PFSK-1 (cell line): ENCODE measurements around the gene MGAT5.

Experiments used
- FOXP2 ChIP-seq: optimal IDR thresholded peaks from 2 replicates; pipeline ENCODE3; 2011; ENCODE audit warnings: borderline replicate concordance, control low read depth, inconsistent platforms; ENCODE audit not compliant: insufficient read depth; ENCODE audit errors: extremely low read length, extremely low read depth
- POLR2AphosphoS5 ChIP-seq: IDR thresholded peaks from 2 replicates; pipeline ENCODE4 v1.6.1; 2012; ENCODE audit warnings: low read depth, mild to moderate bottlenecking, control low read depth, low read length, moderate library complexity
- REST ChIP-seq, 2 experiments: IDR thresholded peaks; 2 replicates each; pipeline versions ENCODE4 v1.6.1 to v1.8.0; 2011 to 2012; ENCODE audit warnings: low read depth in 2 of 2, low read length in 2 of 2, control low read depth in 1 of 2, inconsistent platforms in 1 of 2, mild to moderate bottlenecking in 1 of 2, moderate library complexity in 1 of 2; ENCODE audit not compliant: insufficient read depth in 1 of 2
- SIN3A ChIP-seq: IDR thresholded peaks from 2 replicates; pipeline ENCODE4 v1.6.1; 2012; ENCODE audit warnings: mild to moderate bottlenecking, low read length, moderate library complexity, borderline replicate concordance; ENCODE audit not compliant: insufficient read depth
- TAF1 ChIP-seq: IDR thresholded peaks from 2 replicates; pipeline ENCODE4 v1.6.1; 2012; ENCODE audit warnings: low read length, control low read depth, borderline replicate concordance; ENCODE audit not compliant: insufficient read depth

Gene MGAT5

GRCh38 chr2:134463699-134464022 lies 209.8 kb downstream of the MGAT5 start:
- TF ChIP-seq POLR2AphosphoS5 (no peak), REST (IDR thresholded peaks at IDR 0.05; ENCODE audit: insufficient read depth in 1 of 2, low read depth in 2 of 2, low read length in 2 of 2) (no peak), SIN3A (no peak), TAF1 (no peak), FOXP2 (no peak)

- no peak for TF ChIP-seq SIN3A
- no peak for TF ChIP-seq TAF1
- TF ChIP-seq REST (IDR thresholded peaks at IDR 0.05; ENCODE audit: insufficient read depth in 1 of 2, low read depth in 2 of 2, low read length in 2 of 2), result no peak
- no peak for TF ChIP-seq FOXP2
- TF ChIP-seq POLR2AphosphoS5, result no peak
These were observed 211.6 kb downstream of the MGAT5 start for GRCh38 chr2:134465228-134466105.

GRCh38 chr2:134466141-134466540 lies 212.3 kb downstream of the MGAT5 start:
- no peak for TF ChIP-seq FOXP2
- no peak for TF ChIP-seq REST (IDR thresholded peaks at IDR 0.05; ENCODE audit: insufficient read depth in 1 of 2, low read depth in 2 of 2, low read length in 2 of 2)
- TF ChIP-seq TAF1, result no peak
- TF ChIP-seq POLR2AphosphoS5, result no peak
- no peak for TF ChIP-seq SIN3A

GRCh38 chr2:134468164-134468563 lies 214.3 kb downstream of the MGAT5 start:
- TF ChIP-seq REST (IDR thresholded peaks at IDR 0.05; ENCODE audit: insufficient read depth in 1 of 2, low read depth in 2 of 2, low read length in 2 of 2) (no peak), POLR2AphosphoS5 (no peak), SIN3A (no peak), TAF1 (no peak), FOXP2 (no peak)

GRCh38 chr2:134468776-134469175 lies 214.9 kb downstream of the MGAT5 start:
- TF ChIP-seq REST (IDR thresholded peaks at IDR 0.05; ENCODE audit: insufficient read depth in 1 of 2, low read depth in 2 of 2, low read length in 2 of 2) (no peak), POLR2AphosphoS5 (no peak)
